Posterior vena cava (tissue), 2 donors: ENCODE measurements around the gene DPH1. TPM values are rescaled to one million over a fixed set of nuclear protein-coding genes. Genes with fewer than 3 reads are reported as not detected.
A peak's percentile ranks its signal among the peaks of the same experiment; 100 is the strongest.

ENCODE experiments used
- DNase-seq: peaks from one replicate; pipeline ENCODE4 v3.0.0-alpha.2; 2020; ENCODE audit warnings: low spot score
- intact Hi-C, 2 donors: fragments of 100-400 bp; cut with DNase I; formaldehyde crosslinking; loops; one replicate each; pipeline versions ENCODE4 v1.14.1 to v1.14.2; 2022 to 2023
- total RNA-seq, 2 donors: library from RNA; stranded (reverse); fragmentation: NEBNext Ultra II Directional; extraction: Animal tissue kit (Norgen Biotek cat#: 25700); gene quantifications; one replicate each; pipeline ENCODE4 v1.2.1, GENCODE V29; 2021
- donor health status: DM: yes; HTN: yes; CAD: no.
- donor health status: DM: yes; HTN: yes; CAD: no.

DPH1 gene
- total RNA-seq, 2 donors from 2014 or later = 26.5 to 27.9 TPM

DNA sequence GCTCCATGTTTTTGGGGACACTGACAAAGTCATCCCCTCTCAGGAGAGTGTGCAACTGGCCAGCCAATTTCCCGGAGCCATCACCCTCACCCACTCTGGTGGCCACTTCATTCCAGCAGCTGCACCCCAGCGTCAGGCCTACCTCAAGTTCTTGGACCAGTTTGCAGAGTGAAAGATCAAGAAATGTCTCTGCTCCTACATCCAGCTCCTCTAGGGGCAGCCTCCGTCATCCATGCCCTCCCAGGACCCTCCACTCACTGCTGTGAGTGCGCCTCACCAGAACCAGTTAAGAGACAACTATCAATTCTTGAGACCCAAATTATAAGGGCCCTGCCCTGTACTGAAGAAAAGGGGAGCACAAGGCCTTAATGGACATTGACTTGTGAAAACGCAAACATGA, 13.0 kb downstream of the DPH1 start:
- intact Hi-C loops = no loop called here
- DNase-seq = no peak

GRCh38 chr17:2043785-2044184, 13.8 kb downstream of the DPH1 start:
- intact Hi-C loops = no loop called here
- no peak for DNase-seq

GRCh38 chr17:2044263-2044894, 14.4 kb downstream of the DPH1 start:
- intact Hi-C loops = no loop called here
- DNase-seq = no peak

- intact Hi-C loops = no loop called here
- DNase-seq = no peak
Measured at GRCh38 chr17:2047590-2047989, 17.6 kb downstream of the DPH1 start.

DNA sequence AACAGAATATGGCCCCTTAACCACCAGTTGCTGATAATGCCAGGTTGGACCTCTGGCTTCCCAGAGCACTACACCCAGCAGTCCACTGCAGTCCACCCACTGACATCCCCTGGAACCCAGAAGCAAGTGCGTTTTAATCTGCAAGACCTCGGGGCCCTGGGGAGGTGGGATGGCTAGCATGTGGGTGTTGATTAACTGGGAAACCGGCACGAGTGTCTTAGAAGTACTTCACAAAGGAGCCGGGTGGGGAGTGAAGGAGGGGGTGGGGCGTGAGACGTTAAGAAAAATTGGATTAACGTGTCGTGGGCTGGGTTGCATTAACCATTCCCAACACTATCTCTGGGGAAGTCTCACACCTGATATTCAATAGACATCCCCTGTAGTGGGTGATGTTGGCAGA, 18.9 kb downstream of the DPH1 start:
- intact Hi-C loops = no loop called here
- DNase-seq = no peak

DNA sequence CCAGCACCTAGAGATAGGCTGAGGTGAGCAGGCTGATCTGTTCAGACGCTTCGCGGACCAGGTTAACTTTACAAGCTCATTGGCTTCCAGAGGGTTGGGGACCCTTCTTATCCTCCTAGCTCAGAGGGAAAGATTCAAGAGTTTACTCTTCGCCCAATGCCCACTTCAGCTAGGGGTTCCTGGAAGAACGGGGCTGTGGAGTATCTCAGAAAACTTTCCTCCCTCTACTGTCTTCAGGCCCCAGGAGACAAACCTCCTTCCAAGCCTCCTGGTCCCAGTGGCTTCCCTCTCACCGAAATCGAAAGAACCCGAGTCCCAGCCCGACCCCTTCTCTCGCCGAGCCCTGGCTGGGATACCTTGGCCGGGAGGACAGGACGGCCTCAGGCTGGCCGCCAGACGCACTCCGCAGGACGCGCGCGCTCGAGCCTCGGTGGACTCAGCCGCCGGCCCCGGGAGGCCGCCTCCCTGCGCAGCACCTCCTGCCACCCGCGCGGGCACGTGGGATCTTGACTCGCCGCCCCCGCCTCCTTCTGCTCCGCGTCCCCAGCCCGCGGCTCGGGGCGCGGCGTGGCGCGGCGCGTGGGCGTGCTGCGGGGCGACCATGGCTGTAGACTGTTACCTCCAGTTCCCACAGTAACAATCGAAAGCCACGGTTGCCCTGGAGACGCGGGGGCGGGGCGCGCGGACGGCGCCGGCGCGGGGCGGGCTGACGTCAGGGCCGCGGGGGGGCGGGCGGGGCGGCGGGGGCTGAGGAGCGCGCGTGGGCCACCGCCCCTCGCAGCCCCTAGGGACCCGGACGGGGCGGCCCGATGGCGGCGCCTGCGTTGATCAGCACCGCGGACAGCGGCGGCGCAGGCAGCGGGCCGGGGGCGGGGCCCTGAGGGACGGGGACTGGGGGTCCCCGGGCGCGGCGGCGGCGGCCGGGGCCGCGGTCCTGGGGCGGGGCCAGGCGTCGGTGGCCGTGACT, 19.7 kb downstream of the DPH1 start:
- intact Hi-C loops = no loop called here
- DNase-seq = peak; percentile 97

- intact Hi-C loops = no loop called here
- peak; percentile 92 for DNase-seq
Measured at GRCh38 chr17:2050300-2051060, 20.5 kb downstream of the DPH1 start.

- no peak for DNase-seq
- intact Hi-C loops = no loop called here
Measured at GRCh38 chr17:2051061-2051932, 21.3 kb downstream of the DPH1 start.

GRCh38 chr17:2051933-2052559, 22.1 kb downstream of the DPH1 start:
- intact Hi-C loops = no loop called here

DNA sequence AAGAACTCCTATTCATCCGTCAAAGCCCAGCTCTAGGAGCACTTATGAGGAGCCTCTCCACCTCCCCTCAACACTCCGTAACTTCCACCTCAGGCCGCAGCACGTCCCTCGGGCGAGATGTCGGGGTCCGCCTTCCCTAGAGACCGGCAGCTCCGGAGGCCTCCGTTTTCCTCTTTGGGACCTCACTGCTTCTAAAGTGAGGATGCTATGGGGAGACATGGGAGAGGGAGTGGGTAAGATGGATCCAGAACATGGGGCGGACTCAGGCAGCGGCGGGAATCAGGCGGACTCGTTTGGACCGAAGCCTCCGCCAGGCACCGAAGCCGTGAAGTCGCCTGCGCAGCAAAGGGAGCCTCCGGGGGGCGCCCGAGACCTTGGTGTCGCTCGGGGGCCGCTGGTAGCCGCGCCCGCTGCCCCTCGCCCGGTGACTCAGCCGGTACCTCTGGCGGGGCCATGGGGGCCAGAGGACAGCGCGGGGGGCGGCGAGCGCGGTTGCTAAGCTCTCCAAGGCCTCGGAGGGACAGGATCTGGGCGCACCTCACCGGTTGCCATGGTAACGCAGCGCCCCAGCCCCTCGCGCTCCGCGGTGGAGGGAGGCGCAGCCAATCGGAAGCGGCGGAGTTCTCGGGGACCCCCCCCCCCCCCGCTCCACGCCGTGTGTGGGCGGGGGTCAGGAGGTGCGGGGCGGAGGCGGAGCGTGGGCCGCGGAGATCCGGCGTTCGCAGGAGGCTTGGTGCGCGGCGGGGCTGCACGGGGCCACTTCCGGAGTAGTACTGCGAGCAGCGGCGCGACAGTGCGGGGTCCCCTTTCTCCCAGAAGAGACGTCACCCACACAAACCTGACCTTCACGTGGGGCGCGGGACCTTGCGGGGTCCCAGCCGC, 23.7 kb downstream of the DPH1 start:
- peak; percentile 95 for DNase-seq
- intact Hi-C loops = loop anchor here (2.0 kb wide), 1 partner anchor 191 kb away; no protein-coding TSS in a partner anchor

More at GRCh38 chr17:2051933-2052559, 22.1 kb downstream of the DPH1 start:
- no peak for DNase-seq

- DNase-seq = no peak
Measured at GRCh38 chr17:2054262-2054511, 24.2 kb downstream of the DPH1 start.

DNA sequence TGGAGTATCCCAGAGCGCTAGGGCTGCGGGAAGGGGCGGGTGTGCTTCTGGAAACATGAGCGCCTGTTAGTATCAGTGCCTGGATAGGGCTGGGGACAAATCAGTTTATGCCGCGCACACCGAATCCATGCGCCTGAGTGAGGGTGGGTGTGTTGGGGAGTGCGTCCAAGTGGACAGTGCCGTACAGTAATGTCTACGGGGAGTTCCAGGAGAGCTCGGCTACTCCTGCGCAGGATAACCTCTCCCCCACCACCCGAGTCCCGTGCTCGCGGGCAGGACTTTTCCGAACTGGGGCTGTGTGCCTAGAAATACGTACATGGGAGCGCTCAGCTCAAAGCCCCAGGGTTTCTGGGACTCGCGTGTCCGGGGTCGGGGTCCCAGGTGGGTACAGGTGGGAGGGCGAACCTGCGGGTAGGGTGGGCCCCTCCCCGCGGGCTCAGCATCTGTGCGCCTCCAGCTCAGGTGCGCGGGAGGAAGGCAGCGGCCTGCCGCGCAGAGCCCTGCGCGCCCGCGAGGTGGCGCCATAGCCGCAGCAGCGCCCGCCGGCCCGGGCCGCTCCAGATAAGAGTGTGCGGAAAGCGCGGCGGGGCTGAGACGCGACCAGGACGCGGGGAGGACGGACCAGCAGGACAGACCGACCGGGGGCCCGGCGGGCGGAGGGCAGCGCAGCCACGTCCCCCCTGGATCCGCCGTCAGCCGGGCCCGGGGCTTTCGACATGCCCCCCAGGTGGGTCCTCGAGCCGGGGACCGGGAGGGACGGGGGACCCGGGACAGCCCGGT, 24.7 kb downstream of the DPH1 start, which contains the start of gene HIC1:
HIC1 (plus strand) TSS at position 592 of the 780 bp plus-strand sequence. CDS start 1,588 bp downstream, outside the sequence.
- DNase-seq = peak; percentile 95
- intact Hi-C loops = loop anchor here (2.0 to 5.0 kb wide), 2 partner anchors 38 to 190 kb away; no protein-coding TSS in a partner anchor

More at GRCh38 chr17:2054262-2054511, 24.2 kb downstream of the DPH1 start:
- intact Hi-C loops = loop anchor here (2.0 kb wide), 1 partner anchor 191 kb away; no protein-coding TSS in a partner anchor

DNA sequence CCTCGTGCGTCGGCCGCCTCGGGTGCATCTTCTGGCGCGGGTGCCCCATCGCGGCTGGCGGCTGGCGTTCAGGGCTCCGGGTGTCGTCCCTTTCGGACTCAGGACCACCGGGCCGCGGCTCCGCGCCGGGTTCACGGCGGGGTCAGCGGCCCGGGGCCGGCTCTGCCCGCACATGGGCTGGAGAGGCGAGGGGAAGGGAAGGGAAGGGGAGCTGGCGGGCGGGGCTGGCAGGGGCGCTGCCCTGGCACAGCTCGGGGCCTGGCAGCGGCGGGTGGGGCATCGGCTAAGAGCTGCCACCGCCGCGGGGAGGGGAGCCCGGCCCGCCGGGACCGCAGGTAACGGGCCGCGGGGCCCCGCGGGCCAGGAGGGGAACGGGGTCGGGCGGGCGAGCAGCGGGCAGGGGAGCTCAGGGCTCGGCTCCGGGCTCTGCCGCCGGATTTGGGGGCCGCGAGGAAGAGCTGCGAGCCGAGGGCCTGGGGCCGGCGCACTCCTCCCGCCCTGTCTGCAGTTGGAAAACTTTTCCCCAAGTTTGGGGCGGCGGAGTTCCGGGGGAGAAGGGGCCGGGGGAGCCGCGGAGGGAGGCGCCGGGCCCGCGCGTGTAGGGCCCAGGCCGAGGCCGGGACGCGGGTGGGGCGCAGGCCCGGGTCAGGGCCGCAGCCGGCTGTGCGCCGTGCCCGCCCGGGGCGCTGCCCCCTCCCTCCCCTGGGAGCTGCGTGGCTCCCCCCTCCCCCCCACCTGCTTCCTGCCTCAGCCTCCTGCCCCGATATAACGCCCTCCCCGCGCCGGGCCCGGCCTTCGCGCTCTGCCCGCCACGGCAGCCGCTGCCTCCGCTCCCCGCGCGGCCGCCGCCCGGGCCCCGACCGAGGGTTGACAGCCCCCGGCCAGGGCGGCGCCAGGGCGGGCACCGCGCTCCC, 25.6 kb downstream of the DPH1 start:
- intact Hi-C loops = loop anchor here (2.0 to 5.0 kb wide), 2 partner anchors 37 to 189 kb away; no protein-coding TSS in a partner anchor
- DNase-seq = peak; percentile 85

DNA sequence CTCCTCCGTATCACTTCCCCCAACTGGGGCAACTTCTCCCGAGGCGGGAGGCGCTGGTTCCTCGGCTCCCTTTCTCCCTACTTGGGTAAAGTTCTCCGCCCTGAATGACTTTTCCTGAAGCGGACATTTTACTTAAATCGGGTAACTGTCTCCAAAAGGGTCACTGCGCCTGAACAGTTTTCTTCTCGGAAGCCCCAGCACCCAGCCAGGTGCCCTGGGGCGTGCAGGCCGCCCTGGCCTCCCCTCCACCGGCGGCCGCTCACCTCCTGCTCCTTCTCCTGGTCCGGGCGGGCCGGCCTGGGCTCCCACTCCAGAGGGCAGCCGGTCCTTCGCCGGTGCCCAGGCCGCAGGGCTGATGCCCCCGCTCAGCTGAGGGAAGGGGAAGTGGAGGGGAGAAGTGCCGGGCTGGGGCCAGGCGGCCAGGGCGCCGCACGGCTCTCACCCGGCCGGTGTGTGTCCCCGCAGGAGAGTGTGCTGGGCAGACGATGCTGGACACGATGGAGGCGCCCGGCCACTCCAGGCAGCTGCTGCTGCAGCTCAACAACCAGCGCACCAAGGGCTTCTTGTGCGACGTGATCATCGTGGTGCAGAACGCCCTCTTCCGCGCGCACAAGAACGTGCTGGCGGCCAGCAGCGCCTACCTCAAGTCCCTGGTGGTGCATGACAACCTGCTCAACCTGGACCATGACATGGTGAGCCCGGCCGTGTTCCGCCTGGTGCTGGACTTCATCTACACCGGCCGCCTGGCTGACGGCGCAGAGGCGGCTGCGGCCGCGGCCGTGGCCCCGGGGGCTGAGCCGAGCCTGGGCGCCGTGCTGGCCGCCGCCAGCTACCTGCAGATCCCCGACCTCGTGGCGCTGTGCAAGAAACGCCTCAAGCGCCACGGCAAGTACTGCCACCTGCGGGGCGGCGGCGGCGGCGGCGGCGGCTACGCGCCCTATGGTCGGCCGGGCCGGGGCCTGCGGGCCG, 26.5 kb downstream of the DPH1 start:
- DNase-seq = peak; percentile 85
- intact Hi-C loops = loop anchor here in 1 of 2 donors (5.0 kb wide), 1 partner anchor 36 kb away; no protein-coding TSS in a partner anchor
